Dermis blood vessel endothelial cell (primary cell): ENCODE measurements around the gene BTD. TPM values are rescaled to one million over a fixed set of nuclear protein-coding genes. Genes with fewer than 3 reads are reported as not detected.
"Not testable (repeated sequence)": the region's sequence is repeated elsewhere in the genome, so short reads cannot be mapped to it uniquely, and the experiment has no call there.

Experiments
- DNase-seq: peaks from one replicate; pipeline ENCODE4 v3.0.0; 2010
- total RNA-seq: library from RNA; depleted of rRNA; stranded (reverse); fragments of >200 nt; gene quantifications from 2 replicates; pipeline ENCODE4 v1.2.3, GENCODE V29; 2014

Gene BTD
- 35.4 and 49.2 TPM in 2 replicates for total RNA-seq

- DNase-seq: peak; percentile 99
Observed at GRCh38 chr3:15601399-15602145, at the start of gene BTD, which contains the start of gene HACL1. BTD (plus strand) TSS chr3:15601745; CDS start chr3:15635440, 33,695 bp downstream. HACL1 (minus strand) TSS chr3:15601569; CDS start chr3:15601463, 106 bp downstream.

- DNase-seq: no peak
Observed at GRCh38 chr3:15551902-15552301, 49.6 kb upstream of the BTD start.

- no peak for DNase-seq
Observed at GRCh38 chr3:15553749-15554148, 47.8 kb upstream of the BTD start.

GRCh38 chr3:15556512-15556911 lies 45.0 kb upstream of the BTD start:
- no peak for DNase-seq

GRCh38 chr3:15557511-15557946 lies 44.0 kb upstream of the BTD start:
- DNase-seq: peak; percentile 88

GRCh38 chr3:15558581-15558980 lies 43.0 kb upstream of the BTD start:
- DNase-seq: no peak

GRCh38 chr3:15562560-15562959 lies 39.0 kb upstream of the BTD start:
- no peak for DNase-seq

GRCh38 chr3:15563190-15563589 lies 38.4 kb upstream of the BTD start:
- DNase-seq: no peak

GRCh38 chr3:15572138-15572537 lies 29.4 kb upstream of the BTD start:
- DNase-seq: no peak

GRCh38 chr3:15575446-15575845 lies 26.1 kb upstream of the BTD start:
- no peak for DNase-seq

GRCh38 chr3:15576475-15576874 lies 25.1 kb upstream of the BTD start:
- no peak for DNase-seq

GRCh38 chr3:15578289-15578867 lies 23.2 kb upstream of the BTD start:
- DNase-seq: no peak

- no peak for DNase-seq
Observed at GRCh38 chr3:15579051-15579450, 22.5 kb upstream of the BTD start.

- no peak for DNase-seq
Observed at GRCh38 chr3:15581471-15582394, 19.8 kb upstream of the BTD start.

GRCh38 chr3:15585111-15585845 lies 16.3 kb upstream of the BTD start:
- no peak for DNase-seq

- no peak for DNase-seq
Observed at GRCh38 chr3:15591242-15591641, 10.3 kb upstream of the BTD start.

- DNase-seq: no peak
Observed at GRCh38 chr3:15591928-15592327, 9.6 kb upstream of the BTD start.

- no peak for DNase-seq
Observed at GRCh38 chr3:15592968-15593367, 8.6 kb upstream of the BTD start.

GRCh38 chr3:15595955-15596354 lies 5.6 kb upstream of the BTD start:
- DNase-seq: no peak

- DNase-seq: no peak
Observed at GRCh38 chr3:15601046-15601398, 523 bp upstream of the BTD start.

- DNase-seq: no peak
Observed at GRCh38 chr3:15602146-15602536, 596 bp downstream of the BTD start.

- not testable (repeated sequence) for DNase-seq
Observed at GRCh38 chr3:15602816-15603215, 1.3 kb downstream of the BTD start.

GRCh38 chr3:15604584-15604983 lies 3.0 kb downstream of the BTD start:
- DNase-seq: not testable (repeated sequence)
